GM08714 (cell line): ENCODE results near the gene PSMD4.
"Not testable (repeated sequence)": the region's sequence is repeated elsewhere in the genome, so short reads cannot be mapped to it uniquely, and the experiment has no call there.

Experiments
- H3K4me3 ChIP-seq: fragments of 200-500 bp; sonication (Bioruptor generic); 2 replicates; pipeline ENCODE4 v1.5.1; 2014; ENCODE audit warnings: mild to moderate bottlenecking, low read length, inconsistent platforms
- ZNF274 ChIP-seq: IDR thresholded peaks from 2 replicates; pipeline ENCODE4 v1.6.1; 2012; ENCODE audit warnings: mild to moderate bottlenecking, low read depth, low read length

Gene PSMD4

GRCh38 chr1:151254217-151255213 is at the start of gene PSMD4:
PSMD4 (plus strand) TSS chr1:151254734; CDS start chr1:151254783, 49 bp downstream.
- peak within 1 kb of the TSS; percentile 94 for H3K4me3 ChIP-seq
- TF ChIP-seq ZNF274 = no peak

GRCh38 chr1:151205381-151205965 is 49.1 kb upstream of the PSMD4 start:
- not testable (repeated sequence) for H3K4me3 ChIP-seq

DNA sequence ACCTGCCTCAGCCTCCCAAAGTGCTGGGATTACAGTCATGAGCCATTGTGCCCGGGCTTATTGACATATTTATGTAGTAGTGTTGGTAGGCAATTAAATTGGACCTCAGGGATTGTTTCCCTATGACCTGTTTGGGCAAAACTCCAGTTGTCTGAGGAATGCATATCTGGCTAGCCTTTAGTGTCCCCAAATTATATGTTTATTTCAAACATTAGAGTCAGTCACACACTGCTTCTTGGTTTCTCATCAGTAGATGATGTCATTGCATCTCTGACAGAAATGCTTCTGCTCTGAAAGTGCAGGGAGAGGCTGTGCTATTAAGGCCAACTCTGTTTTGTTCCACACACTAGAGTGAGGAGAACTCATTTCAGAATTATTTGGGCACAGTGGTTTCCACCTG is 43.7 kb upstream of the PSMD4 start:
- no peak overlapping the region for H3K4me3 ChIP-seq
- TF ChIP-seq ZNF274 = no peak

DNA sequence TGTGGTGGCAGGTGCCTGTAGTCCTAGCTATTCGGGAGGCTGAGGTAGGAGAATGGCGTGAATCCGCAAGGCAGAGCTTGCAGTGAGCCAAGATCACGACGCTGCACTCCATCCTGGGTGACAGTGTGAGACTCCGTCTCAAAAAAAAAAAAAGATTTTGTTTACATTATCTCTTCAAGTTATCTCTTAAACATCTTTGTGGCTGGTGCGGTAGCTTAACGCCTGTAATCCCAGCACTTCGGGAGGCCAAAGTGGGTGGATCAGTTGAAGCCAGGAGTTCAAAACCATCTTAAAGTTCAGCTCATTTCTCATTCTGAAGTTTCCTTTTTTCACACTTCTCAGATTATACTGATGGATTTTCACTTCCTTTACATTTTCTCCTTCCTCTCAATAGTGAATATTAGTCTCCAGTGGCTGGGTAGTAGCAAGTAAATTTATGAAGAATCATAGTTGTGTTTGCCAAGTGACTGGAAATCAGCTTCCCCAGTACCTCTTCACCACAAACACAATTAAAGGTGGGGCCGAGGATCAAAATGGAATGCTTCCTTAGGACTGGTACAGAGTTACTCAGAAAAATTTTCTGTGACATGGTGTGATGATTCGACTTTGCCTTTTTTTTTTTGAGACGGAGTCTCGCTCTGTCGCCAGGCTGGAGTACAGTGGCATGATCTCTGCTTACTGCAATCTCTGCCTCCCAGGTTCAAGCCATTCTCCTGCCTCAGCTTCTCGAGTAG is 42.4 kb upstream of the PSMD4 start:
- H3K4me3 ChIP-seq = no peak overlapping the region
- no peak for TF ChIP-seq ZNF274

GRCh38 chr1:151213560-151213959 is 41.0 kb upstream of the PSMD4 start:
- no peak overlapping the region for H3K4me3 ChIP-seq
- TF ChIP-seq ZNF274 = no peak

DNA sequence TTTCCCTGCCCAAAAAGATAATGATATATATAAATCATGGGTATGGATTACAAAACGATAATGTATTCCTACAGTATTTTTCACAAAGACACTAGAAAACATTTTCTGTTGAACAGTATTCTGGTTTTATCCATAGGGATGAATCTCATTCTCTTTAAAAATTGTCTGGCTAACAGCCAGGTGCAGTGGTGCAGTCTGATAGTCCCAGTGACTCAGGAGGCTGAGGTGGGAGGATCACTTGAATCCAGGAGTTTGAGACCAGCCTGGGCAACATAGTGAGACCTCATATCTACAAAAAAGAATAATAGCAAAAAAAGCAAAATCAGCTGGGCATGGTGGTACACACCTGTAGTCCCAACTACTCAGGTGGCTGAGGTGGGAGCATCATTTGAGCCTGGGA is 32.9 kb upstream of the PSMD4 start:
- H3K4me3 ChIP-seq = no peak overlapping the region
- TF ChIP-seq ZNF274 = no peak

GRCh38 chr1:151222130-151222529 is 32.4 kb upstream of the PSMD4 start:
- H3K4me3 ChIP-seq = no peak overlapping the region
- TF ChIP-seq ZNF274 = no peak

DNA sequence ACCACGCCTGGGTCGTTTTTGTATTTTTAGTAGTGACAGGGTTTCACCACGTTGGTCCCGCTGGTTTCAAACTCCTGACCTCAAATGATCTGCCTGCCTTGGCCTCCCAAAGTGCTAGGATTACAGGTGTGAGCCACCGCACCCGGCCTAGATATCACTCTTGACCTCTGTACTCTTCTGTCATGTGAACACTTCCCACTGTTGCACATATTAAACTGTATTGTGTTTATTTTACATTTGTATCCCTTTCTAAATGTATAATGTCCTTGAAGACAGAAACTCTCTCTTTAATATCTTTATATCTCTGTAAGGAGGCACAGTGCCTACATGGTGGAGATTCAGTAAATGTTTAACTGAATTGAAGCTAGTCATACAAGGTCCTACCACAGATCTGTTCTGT is 19.3 kb upstream of the PSMD4 start:
- H3K4me3 ChIP-seq = no peak overlapping the region
- no peak for TF ChIP-seq ZNF274

DNA sequence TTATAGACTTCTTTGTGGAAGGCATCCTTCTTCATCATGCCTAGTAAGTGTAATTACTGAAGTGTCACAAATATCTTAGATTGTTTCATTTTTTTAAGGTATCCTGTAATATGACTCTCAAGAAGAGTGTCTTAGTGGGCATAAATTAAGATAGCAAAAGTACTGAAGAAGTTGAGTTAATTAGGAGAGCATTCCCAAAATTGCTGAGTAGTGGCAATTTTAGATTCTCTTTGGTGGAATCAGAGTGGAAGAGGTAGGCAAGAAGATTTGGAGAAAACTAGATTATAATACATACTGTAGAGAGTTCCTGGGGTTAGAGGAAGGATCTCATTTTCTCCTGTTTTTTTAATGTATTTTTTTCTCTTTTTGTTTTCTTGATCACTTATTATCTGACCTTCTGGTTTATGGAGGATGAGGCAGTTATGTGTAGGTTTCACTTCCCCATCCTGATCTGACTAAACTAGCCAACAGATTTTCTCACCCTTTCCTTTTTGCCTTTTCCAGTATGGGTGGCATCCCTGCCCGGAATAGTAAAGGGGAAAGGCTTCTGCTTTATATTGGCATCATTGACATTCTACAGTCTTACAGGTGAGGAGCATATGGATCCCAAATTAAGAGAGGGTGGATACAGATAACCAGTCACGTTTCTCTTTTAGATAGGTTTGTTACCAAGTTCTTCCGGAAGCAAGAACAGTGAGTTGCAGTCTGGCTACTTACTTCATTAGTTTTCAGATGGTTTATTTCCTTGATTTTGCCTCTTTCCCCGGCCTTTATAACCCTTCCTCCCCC is 16.7 kb upstream of the PSMD4 start:
- no peak for TF ChIP-seq ZNF274

GRCh38 chr1:151238467-151238739 is 16.1 kb upstream of the PSMD4 start:
- TF ChIP-seq ZNF274 = no peak
- no peak overlapping the region for H3K4me3 ChIP-seq

More for the DNA sequence above, 16.7 kb upstream of the PSMD4 start:
- H3K4me3 ChIP-seq = no peak overlapping the region

DNA sequence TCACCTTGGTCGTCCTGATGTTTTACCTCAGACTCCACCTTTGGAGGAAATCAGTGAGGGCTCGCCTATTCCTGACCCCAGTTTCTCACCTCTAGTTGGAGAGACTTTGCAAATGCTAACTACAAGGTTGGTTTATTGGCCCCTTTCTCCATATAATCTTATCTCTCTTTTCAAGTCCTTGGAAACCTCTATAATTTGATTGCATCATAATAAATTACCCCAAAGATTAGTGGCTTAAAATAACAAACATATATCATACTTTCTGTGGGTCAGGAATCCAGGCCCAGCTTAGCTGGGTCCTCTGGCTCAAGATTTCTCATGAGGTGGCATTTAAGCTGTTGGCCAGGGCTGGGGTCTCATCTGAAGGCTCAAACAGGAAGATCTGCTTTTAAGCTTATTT is 12.1 kb upstream of the PSMD4 start:
- no peak for TF ChIP-seq ZNF274
- H3K4me3 ChIP-seq = no peak overlapping the region

DNA sequence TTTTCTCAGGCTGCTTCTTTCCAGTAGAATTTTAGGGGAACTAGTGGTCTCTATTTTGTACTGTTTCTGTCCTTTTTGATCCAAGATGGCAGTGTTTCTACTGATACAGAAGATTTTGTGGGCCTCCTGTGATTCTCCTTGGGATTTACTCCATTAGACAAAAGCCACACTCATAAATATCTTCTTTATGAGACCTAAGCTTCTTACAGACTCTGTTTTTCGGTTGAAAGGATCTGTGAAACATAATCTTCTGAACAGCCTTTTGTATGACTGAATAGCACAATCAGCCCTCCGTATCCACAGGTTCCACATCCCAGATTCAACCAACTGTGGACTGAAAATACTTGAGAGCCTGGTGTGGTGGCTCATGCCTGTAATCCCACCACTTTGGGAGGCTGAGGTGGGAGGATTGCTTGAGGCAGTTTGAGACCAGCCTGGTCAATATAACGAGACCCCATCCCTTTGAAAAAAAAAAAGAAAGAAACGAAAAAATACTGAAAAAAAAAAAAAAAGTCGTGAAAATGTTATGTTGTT is 10.8 kb upstream of the PSMD4 start:
- no peak for TF ChIP-seq ZNF274
- no peak overlapping the region for H3K4me3 ChIP-seq

- H3K4me3 ChIP-seq = no peak overlapping the region
- no peak for TF ChIP-seq ZNF274
These were observed 7.7 kb upstream of the PSMD4 start for GRCh38 chr1:151246786-151247185.
